HepG2 (cell line): Measurements from ENCODE around the gene MED13. TPM values are rescaled to one million over a fixed set of nuclear protein-coding genes. Genes with fewer than 3 reads are reported as not detected.

Source experiments
- ARID2 ChIP-seq: sonication (generic); formaldehyde crosslinking; IDR thresholded peaks from 2 replicates; pipeline ENCODE4 v1.8.1; 2022; ENCODE audit warnings: mild to moderate bottlenecking, missing genetic modification reagents, borderline replicate concordance
- BORCS8-MEF2B ChIP-seq: sonication (generic); formaldehyde crosslinking; IDR thresholded peaks from 2 replicates; pipeline ENCODE4 v1.8.0; 2022; ENCODE audit warnings: mild to moderate bottlenecking, missing genetic modification reagents
- IRF2 ChIP-seq: IDR thresholded peaks from 2 replicates; pipeline ENCODE4 v1.6.1; 2018; ENCODE audit warnings: missing genetic modification reagents, missing compliant biosample characterization
- MTA1 ChIP-seq: sonication (generic); formaldehyde crosslinking; IDR thresholded peaks from 2 replicates; pipeline ENCODE4 v1.4.0; 2020; ENCODE audit warnings: missing genetic modification reagents, mild to moderate bottlenecking, borderline replicate concordance
- NFIC ChIP-seq: IDR thresholded peaks from 2 replicates; pipeline ENCODE4 v1.6.1; 2012; ENCODE audit warnings: mild to moderate bottlenecking, low read length, inconsistent platforms
- NR3C1 ChIP-seq: sonication (generic); formaldehyde crosslinking; IDR thresholded peaks from 2 replicates; pipeline ENCODE4 v1.4.0; 2020; ENCODE audit warnings: missing genetic modification reagents
- RXRA ChIP-seq: sonication (generic); formaldehyde crosslinking; IDR thresholded peaks from 2 replicates; pipeline ENCODE4 v1.5.1; 2020; ENCODE audit warnings: missing genetic modification reagents
- SMAD3 ChIP-seq: sonication (generic); formaldehyde crosslinking; IDR thresholded peaks from 2 replicates; pipeline ENCODE4 v1.4.0; 2020; ENCODE audit warnings: missing genetic modification reagents
- SMAD9 ChIP-seq: sonication (generic); formaldehyde crosslinking; IDR thresholded peaks from 2 replicates; pipeline ENCODE4 v1.5.1; 2020; ENCODE audit warnings: mild to moderate bottlenecking, missing genetic modification reagents
- SP1 ChIP-seq, 2 experiments: fragments of 450-650 bp in 1 of 2; sonication (generic) in 1 of 2; formaldehyde crosslinking in 1 of 2; IDR thresholded peaks; 2 replicates each; pipeline versions ENCODE4 v1.4.0 to v1.6.1; 2016 to 2020; ENCODE audit warnings: missing genetic modification reagents in 1 of 2
- TGIF2 ChIP-seq: IDR thresholded peaks from 2 replicates; pipeline ENCODE4 v1.6.1; 2016; ENCODE audit warnings: control low read depth, missing compliant biosample characterization
- ZMYM3 ChIP-seq: sonication (generic); formaldehyde crosslinking; IDR thresholded peaks from 2 replicates; pipeline ENCODE4 v1.5.1; 2020; ENCODE audit warnings: mild to moderate bottlenecking, missing genetic modification reagents
- ZNF12 ChIP-seq: sonication (generic); formaldehyde crosslinking; IDR thresholded peaks from 2 replicates; pipeline ENCODE4 v1.5.0; 2020; ENCODE audit warnings: missing genetic modification reagents
- ZNF121 ChIP-seq: sonication (generic); formaldehyde crosslinking; IDR thresholded peaks from 2 replicates; pipeline ENCODE4 v1.5.0; 2020; ENCODE audit warnings: mild to moderate bottlenecking, missing genetic modification reagents
- ZNF224 ChIP-seq: sonication (generic); formaldehyde crosslinking; IDR thresholded peaks from 2 replicates; pipeline ENCODE4 v1.5.0; 2020; ENCODE audit warnings: mild to moderate bottlenecking, missing genetic modification reagents
- ZNF431 ChIP-seq: sonication (generic); formaldehyde crosslinking; IDR thresholded peaks from 2 replicates; pipeline ENCODE4 v1.9.0; 2022; ENCODE audit warnings: missing genetic modification reagents, low read depth, mild to moderate bottlenecking, borderline replicate concordance
- ZNF589 ChIP-seq: sonication (generic); formaldehyde crosslinking; conservative IDR thresholded peaks from 2 replicates; pipeline ENCODE4 v1.8.0; 2022; ENCODE audit warnings: mild to moderate bottlenecking, moderate library complexity, missing genetic modification reagents
- ZNF737 ChIP-seq: sonication (generic); formaldehyde crosslinking; IDR thresholded peaks from 2 replicates; pipeline ENCODE4 v1.5.0; 2020; ENCODE audit warnings: missing genetic modification reagents, mild to moderate bottlenecking, borderline replicate concordance
- ZSCAN29 ChIP-seq: sonication (generic); formaldehyde crosslinking; conservative IDR thresholded peaks from 2 replicates; pipeline ENCODE4 v1.4.0; 2020; ENCODE audit warnings: mild to moderate bottlenecking, missing genetic modification reagents
- polyA plus RNA-seq, 8 experiments: library from polyadenylated mRNA; depleted of rRNA in 3 of 8; stranded (reverse) in 7 of 8; unstranded in 1 of 8; fragments of >200 nt; fragmentation: Illumina TruSeq in 4 of 8; extraction: Trizol in 4 of 8; gene quantifications; 2 replicates each; pipeline versions ENCODE4 v1.2.1 to v1.2.3, GENCODE V29; 2011 to 2016; ENCODE audit warnings: low read depth in 4 of 8, missing spikeins in 1 of 8, mixed read lengths in 1 of 8; ENCODE audit not compliant: insufficient read depth in 1 of 8
- total RNA-seq, 5 experiments: library from RNA; depleted of rRNA; stranded (reverse); fragments of >200 nt; fragmentation: Illumina TruSeq; extraction: Trizol; gene quantifications; 2 replicates each; pipeline ENCODE4 v1.2.3, GENCODE V29; 2016; ENCODE audit warnings: low read depth in 1 of 5
- TF ChIP-seq, protein P1 (sequence below): sonication (generic); formaldehyde crosslinking; IDR thresholded peaks from 2 replicates; pipeline ENCODE4 v1.4.0; 2020; ENCODE audit warnings: missing genetic modification reagents
- TF ChIP-seq, protein P2 (sequence below): sonication (generic); formaldehyde crosslinking; IDR thresholded peaks from 2 replicates; pipeline ENCODE4 v1.4.0; 2020; ENCODE audit warnings: missing genetic modification reagents, borderline replicate concordance
- TF ChIP-seq, protein P3 (sequence below): sonication (generic); formaldehyde crosslinking; IDR thresholded peaks from 2 replicates; pipeline ENCODE4 v1.4.0; 2020; ENCODE audit warnings: mild to moderate bottlenecking, missing genetic modification reagents
- TF ChIP-seq, protein P4 (sequence below): IDR thresholded peaks from 2 replicates; pipeline ENCODE4 v1.6.1; 2016; ENCODE audit warnings: mild to moderate bottlenecking
- TF ChIP-seq, protein P5 (sequence below): sonication (generic); formaldehyde crosslinking; IDR thresholded peaks from 2 replicates; pipeline ENCODE4 v1.8.1; 2023; ENCODE audit warnings: mild to moderate bottlenecking, missing genetic modification reagents

MED13 gene
- total and polyA plus RNA-seq, 2 of the 13 experiments (the other 11 are each of a cell fraction or from before 2014, with no cell fraction given) = 27.4 to 69.1 TPM

DNA sequence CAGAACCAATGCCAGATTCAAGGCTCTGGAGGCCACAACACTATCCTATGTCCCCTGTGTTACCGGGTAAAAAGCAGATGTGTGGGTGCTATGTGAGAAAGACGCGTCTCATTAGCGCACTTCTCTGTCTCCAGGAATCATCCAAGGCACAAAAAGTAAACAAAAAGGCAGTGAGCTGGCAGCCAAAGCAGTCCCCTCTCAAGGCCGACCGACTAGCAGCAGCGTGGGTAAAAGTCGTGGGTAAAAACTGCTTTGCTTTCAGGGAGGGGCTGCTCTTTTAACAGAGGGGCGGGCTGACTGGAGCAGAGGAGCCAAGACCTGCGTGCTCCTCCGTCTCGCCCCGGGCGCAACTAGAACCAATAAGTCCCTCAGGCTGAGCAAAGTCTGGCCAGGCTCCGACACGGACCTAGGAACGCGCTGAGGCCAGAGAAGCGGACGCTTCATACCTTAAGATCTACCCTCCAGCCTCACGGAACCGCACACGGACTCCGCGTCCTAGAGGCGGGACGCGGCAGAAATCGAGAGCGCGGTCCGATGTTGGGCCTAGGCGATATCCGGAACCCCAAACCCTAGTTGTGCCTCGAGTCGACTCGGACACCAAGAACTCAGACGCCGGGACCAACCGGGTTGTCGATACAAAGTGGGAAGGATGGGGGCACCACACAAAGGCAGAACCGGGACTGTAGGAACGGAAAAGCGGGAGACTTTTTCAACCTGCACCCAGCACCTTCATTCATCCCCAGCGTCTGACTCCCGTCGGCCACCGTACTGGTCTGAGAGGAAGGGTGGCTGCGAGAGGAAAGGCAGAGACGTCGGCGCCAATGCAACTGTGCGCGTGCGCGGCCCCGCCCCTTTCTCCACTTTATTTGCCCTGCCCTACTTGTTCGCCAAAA, 137.6 kb downstream of the MED13 start, which contains the start of gene INTS2 (continued):
- TF ChIP-seq SMAD9 (CRISPR knock-in tag) = 0 out of 2 replicates have a peak, but pooled peaks have one; percentile 47
- TF ChIP-seq, protein P1, sequence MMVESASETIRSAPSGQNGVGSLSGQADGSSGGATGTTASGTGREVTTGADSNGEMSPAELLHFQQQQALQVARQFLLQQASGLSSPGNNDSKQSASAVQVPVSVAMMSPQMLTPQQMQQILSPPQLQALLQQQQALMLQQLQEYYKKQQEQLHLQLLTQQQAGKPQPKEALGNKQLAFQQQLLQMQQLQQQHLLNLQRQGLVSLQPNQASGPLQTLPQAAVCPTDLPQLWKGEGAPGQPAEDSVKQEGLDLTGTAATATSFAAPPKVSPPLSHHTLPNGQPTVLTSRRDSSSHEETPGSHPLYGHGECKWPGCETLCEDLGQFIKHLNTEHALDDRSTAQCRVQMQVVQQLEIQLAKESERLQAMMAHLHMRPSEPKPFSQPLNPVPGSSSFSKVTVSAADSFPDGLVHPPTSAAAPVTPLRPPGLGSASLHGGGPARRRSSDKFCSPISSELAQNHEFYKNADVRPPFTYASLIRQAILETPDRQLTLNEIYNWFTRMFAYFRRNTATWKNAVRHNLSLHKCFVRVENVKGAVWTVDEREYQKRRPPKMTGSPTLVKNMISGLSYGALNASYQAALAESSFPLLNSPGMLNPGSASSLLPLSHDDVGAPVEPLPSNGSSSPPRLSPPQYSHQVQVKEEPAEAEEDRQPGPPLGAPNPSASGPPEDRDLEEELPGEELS (CRISPR knock-in tag) = peak; percentile 45
- TF ChIP-seq ZNF12 = peak; percentile 60; the same call in 1 of the 2 replicates
- TF ChIP-seq, protein P2, sequence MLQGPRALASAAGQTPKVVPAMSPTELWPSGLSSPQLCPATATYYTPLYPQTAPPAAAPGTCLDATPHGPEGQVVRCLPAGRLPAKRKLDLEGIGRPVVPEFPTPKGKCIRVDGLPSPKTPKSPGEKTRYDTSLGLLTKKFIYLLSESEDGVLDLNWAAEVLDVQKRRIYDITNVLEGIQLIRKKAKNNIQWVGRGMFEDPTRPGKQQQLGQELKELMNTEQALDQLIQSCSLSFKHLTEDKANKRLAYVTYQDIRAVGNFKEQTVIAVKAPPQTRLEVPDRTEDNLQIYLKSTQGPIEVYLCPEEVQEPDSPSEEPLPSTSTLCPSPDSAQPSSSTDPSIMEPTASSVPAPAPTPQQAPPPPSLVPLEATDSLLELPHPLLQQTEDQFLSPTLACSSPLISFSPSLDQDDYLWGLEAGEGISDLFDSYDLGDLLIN = 0 out of 2 replicates have a peak, but pooled peaks have one; percentile 85
- peak; percentile 76 for TF ChIP-seq ZSCAN29 (CRISPR knock-in tag)
- no peak for TF ChIP-seq NR3C1 (CRISPR knock-in tag)
- TF ChIP-seq MTA1 = peak; percentile 95; the same call in 1 of the 2 replicates
- TF ChIP-seq ZNF224 (CRISPR knock-in tag) = no peak
- TF ChIP-seq ZNF121 (CRISPR knock-in tag) = peak; percentile 42; the same call in 1 of the 2 replicates
- TF ChIP-seq, protein P3, sequence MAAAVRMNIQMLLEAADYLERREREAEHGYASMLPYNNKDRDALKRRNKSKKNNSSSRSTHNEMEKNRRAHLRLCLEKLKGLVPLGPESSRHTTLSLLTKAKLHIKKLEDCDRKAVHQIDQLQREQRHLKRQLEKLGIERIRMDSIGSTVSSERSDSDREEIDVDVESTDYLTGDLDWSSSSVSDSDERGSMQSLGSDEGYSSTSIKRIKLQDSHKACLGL (CRISPR knock-in tag) = peak; percentile 82; the same call in 1 of the 2 replicates
- TF ChIP-seq, protein P4, sequence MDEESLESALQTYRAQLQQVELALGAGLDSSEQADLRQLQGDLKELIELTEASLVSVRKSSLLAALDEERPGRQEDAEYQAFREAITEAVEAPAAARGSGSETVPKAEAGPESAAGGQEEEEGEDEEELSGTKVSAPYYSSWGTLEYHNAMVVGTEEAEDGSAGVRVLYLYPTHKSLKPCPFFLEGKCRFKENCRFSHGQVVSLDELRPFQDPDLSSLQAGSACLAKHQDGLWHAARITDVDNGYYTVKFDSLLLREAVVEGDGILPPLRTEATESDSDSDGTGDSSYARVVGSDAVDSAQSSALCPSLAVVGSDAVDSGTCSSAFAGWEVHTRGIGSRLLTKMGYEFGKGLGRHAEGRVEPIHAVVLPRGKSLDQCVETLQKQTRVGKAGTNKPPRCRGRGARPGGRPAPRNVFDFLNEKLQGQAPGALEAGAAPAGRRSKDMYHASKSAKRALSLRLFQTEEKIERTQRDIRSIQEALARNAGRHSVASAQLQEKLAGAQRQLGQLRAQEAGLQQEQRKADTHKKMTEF (CRISPR knock-in tag) = peak; percentile 93; the same call in 1 of the 2 replicates
- no peak for TF ChIP-seq ZMYM3
- no peak for TF ChIP-seq ARID2 (CRISPR knock-in tag)
- TF ChIP-seq ZNF589 (CRISPR knock-in tag) = no peak
- TF ChIP-seq RXRA (CRISPR knock-in tag) = peak; percentile 68; the same call in 1 of the 2 replicates
- peak; percentile 91; the same call in 1 of the 2 replicates for TF ChIP-seq ZNF431
- peak; percentile 96; the same call in 1 of the 2 replicates for TF ChIP-seq ZNF737
- peak; percentile 85 for TF ChIP-seq SMAD3 (CRISPR knock-in tag)
- TF ChIP-seq IRF2 (CRISPR knock-in tag) = peak; percentile 77
- no peak for TF ChIP-seq SP1 (IDR thresholded peaks at IDR 0.05)
- peak; percentile 87 for TF ChIP-seq SP1 (CRISPR knock-in tag; IDR thresholded peaks at IDR 0.05)
- peak; percentile 48; the same call in 1 of the 2 replicates for TF ChIP-seq NFIC
- TF ChIP-seq, protein P5, sequence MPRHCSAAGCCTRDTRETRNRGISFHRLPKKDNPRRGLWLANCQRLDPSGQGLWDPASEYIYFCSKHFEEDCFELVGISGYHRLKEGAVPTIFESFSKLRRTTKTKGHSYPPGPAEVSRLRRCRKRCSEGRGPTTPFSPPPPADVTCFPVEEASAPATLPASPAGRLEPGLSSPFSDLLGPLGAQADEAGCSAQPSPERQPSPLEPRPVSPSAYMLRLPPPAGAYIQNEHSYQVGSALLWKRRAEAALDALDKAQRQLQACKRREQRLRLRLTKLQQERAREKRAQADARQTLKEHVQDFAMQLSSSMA (CRISPR knock-in tag) = 0 out of 2 replicates have a peak, but pooled peaks have one; percentile 10
- no peak; the same call in 1 of the 2 replicates for TF ChIP-seq TGIF2
- TF ChIP-seq BORCS8-MEF2B = peak; percentile 94
